Activated CD8-positive, alpha-beta memory T cell treated with anti-CD3 and anti-CD28 coated beads, Interleukin-2, amount 50 U/mL, for 4 hours (primary cell): ENCODE results near the gene CCNL1.

Experiments used
- DNase-seq: peaks from one replicate; pipeline ENCODE4 v3.0.0-alpha.2; 2020

The CCNL1 gene

DNA sequence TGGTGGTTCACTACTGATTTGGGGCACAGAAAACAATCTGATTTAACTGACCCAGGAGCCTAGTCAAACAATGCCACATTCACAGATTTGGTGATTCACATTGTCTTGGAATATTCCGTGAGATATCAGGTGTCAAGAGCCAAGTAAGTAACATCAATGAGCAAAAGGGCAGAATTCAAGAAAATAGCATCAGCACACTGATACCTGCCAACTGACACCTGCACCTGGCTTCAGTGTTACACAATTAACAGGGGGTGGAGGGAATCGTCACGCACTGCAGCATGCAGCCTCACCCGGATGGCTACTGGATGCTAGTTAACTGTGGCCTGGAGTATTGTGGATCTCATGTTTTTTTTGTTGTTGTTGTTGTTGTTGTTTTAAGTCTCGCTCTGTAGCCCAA lies 17.6 kb downstream of the CCNL1 start:
- no peak for DNase-seq

DNA sequence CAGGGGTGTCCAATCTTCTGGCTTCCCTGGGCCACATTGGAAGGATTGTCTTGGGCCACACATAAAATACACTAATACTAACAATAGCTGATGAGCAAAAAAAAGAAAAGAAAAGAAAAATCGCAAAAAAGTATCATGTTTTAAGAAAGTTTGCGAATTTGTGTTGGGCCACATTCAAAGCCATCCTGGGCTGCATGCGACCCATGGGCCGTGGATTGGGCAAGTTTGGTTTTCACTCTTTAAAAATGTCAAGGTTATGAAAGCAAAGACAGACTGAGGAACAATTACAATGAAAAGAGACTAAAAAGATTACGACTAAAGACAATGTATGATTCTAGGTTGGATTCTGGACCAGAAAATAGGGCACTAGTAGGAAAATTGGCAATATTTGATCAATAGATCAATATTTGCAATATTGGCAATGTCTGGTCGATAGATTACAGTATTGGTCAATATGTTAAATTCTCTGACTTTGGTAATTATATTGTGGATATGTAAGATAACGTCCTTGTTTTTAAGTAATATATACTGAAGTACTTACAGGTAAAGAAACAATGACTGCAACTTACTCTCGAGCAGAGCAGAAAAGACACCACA lies 19.9 kb downstream of the CCNL1 start:
- no peak for DNase-seq

DNA sequence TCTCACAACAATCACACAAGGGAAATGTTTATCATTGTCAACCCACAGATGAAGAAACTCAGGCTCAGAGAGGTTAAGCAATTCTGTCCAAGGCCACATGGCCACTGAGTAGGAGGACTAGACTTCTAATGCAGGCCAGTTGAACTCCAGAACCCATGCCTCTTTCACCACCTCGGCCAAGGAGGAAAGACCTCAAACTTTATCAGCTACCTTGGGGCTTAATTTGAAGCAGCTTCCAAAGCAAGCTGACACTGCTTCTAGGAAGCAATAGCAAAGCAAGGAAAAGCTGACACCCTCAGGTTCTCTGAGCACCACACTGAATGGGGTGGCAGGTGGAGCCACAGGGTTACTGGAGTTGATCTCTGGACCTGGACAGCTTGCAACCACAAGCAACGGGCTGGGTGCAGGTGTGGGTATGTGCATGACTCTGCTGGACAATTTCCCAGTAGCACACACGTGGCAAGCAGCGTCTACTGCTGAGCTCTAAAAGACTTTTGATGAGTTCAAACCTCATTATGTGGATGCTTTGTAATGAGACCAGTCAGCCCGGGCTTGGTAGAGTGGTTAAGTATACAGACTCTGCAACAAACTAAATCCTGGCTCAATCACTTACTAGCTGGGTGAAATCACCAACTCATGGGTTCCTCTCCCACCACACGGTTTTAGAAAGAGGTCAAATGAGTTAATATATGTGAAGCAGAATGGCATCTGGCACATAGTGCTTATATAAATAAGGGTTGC lies 23.1 kb downstream of the CCNL1 start:
- no peak for DNase-seq

DNA sequence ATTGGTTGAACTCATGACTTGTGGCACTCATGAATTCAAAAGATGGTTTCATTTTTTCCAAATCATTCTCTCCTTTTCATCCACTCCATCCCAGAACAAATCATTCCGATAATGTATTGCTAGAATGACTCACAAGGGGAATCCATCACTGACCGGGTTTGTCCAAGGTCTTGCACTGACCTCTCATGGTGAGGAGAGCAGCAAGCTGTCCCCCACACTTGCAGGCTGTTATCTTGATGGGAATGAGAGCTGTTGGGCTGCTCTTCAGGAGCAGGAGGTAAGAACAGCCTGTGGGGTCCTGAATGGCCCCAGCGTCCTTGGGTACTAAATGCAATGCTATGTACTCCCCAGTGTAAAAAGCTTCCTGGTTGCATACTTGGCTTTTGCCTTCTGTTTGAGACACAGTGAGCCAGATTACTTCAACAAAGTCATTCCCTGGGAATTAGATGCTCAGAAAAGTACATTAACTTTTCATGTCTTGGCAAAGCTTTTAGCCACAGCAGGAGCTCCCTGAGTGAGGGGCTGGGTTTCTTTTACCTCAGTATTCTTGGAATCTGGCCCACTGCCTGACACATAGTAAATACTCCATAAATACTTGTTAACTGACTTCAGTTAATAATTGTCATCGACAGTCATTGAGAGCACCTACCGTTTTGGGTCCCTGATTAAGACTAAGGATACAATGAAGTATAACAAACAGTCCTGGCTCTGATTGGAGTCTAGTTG lies 24.1 kb downstream of the CCNL1 start:
- no peak for DNase-seq

DNA sequence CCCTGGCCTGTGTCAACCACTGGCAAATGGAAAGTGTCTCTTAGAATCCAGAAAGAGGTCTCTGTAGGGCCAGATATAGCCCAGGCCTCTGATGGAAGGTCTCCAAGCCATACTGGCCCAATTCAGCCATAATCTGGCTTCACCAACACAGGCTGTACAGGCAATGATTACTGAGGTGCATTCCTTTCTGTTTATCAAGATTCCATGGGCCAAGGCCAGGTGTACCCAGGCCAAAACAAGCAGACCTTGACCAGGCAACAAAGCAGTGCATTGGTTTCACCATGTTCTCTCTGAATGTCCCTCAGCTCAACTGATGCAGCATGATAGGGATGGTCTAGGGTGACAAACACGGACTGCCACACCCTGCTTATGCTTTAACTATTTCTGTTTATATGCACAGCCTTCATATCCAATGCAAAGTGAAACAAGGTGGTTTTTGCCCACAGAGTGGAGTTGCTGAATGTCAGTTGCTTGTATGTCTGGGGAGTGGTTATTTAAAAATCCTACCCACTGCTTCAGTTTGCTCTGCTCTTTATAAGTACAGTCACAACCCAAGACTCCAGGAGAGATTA lies 25.2 kb downstream of the CCNL1 start:
- DNase-seq = no peak

DNA sequence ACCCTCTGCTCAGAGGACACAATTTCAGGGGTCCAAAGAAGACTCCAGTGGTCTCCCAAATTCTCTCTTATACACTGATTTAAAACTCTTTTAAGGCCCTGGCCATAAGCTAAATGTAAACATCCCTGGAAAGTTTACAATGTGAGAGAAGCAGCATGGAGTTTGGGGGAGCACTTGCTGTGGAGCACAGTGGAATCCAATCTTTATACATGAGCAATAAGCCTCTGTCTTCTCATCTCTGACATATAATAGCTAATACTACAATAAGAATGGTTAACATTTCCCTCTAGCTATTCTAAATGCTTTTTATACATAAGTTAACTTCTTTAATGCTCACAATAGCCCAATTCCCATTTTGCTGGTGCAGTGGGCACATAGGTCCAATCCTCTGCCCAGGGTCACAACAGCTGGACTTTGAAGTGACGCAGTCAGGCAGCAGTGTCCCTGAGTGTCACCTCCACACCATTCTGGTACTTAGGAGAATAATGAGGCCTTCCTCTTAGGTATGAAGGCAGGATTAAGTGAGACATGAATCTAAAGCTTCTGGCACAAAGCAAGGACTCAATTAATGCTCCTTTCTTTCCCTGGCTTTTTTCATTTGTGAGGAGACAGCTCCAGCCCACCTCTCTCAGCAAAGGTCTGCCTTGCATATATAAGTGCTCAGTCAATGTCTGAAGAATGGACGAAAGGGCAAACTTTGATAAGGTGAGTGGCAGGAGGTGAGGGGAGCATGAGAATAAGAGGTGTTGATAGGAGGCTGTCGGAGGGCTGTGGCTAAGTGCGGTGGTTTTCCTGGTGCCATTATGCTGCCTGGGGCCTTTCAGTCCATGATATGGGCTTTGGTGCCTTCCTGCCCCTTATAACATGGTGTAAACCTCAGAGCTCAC lies 26.3 kb downstream of the CCNL1 start:
- no peak for DNase-seq

DNA sequence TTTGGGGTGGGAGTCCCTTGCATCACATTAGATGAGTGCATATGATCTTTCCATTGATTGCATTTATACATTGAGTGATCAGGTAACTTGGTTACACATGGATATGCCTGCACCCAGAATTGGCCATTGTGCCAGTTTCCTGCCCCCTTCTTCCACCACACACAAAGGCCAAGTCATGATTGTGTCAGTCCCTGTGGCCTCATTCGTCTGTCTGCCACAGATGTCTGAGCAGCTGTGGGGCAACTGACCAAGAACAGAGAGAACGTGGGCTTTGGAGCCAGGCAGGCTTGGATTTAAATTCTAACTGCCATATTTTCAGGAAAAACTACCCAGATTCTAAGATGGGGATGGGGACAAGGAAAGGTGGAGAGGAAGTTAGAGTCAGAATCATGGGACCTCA lies 27.0 kb downstream of the CCNL1 start:
- no peak for DNase-seq

DNA sequence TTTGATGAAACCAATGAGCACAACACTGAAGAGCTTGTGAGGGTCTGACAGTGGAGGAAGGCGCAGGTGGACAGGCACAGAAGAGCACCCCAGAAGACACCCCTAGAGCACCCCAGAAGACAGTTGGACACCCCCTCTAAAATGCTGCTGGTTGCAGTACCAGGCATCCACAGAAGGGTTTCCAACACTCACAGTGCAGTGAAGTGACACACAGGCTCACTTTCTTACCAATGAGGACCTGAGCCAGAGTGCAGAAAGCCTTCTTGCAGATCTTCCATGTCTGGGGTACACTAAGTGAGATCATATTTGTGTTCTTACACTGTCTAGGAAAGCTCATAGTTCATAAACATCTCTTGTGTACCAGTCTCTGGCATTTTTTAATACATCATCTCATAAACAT lies 27.6 kb downstream of the CCNL1 start:
- DNase-seq = no peak

DNA sequence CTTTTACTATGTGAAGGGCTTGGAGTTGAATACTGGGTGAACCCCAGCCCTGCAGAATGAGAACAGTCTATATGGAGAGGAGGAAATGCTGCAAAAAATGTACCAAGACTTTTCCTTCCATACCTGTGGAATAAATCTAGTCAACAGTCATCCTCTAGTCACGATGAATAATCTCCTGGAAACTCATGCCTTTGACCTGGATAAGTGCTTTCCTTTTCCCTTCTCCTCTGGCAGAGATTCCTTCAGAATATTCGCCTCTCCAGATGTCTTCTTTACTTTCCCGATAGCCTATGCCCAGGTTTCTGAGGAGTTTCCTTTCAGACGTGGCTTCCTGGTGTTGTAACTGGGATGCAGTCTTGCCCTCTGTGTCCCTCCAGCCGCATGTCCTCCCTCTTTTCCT lies 28.1 kb downstream of the CCNL1 start:
- no peak for DNase-seq

DNA sequence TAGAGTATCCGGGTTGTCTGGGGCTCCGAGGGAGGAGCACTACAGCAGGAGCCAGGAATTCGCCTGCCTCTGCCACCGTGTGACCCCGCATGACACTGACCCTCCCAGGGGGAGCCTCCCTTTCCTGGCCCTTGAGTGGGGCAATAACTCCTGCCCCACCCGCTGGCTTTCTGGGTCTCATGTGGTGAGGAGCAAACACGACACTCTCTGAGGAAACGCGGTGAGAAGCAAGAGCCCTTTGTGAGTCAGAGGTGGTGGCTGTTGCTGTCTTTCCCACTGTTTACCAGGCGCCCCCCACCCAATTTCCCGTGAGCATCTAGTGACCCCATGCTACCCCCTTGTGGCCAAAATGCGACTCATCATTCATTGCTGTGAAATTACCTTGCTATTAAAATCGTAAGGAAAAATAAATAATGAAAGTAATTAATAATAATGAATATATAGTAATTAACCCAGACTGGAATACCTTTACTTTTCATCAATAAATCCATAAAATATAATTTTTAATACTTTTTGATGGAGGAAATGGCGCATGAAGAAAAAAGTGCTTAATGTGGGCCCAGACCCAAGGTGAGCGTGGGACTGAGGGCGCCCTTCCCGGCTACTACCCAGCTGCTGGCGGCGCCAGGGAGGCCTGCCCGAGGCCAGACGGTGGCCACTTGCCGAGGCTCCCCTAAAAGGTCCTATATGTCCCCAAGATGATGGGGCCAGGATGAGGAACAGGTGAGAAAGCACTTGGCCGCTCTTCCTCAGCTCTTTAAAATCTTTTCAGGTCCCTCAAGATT lies 29.3 kb downstream of the CCNL1 start:
- peak; percentile 79 for DNase-seq

DNA sequence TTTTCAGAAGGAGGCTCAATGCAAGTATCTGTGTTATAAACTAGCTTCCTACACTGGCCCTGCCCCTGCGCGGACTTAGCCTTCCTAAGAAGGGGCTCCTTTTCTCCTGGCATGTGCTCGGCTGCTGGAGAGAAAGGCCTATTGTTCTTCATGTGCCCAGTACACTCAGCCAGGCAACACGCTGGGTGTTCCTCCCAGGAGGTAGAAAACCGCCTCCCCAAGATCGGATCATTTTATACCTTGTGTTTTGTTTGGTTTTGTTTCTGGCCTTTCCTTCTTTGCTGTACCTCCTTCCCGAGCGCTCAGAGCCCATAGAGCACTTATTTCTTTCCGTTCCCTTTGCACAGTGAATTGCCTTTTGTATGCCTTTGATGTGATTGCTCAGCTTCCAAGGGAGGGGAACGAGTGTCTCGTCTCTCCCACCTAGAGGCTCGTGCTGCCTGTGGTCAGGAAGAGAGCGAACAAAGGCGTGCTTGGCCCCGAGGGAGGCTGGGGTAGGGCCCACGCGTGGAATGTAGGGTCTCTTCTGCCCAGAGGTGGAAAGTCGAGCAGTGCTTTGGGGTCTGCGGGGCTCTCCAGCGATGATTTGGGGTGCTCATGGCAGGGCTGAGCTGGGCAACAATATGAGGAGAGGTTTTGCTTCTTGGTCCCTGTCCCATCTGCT lies 30.0 kb downstream of the CCNL1 start:
- peak; percentile 38 for DNase-seq

DNA sequence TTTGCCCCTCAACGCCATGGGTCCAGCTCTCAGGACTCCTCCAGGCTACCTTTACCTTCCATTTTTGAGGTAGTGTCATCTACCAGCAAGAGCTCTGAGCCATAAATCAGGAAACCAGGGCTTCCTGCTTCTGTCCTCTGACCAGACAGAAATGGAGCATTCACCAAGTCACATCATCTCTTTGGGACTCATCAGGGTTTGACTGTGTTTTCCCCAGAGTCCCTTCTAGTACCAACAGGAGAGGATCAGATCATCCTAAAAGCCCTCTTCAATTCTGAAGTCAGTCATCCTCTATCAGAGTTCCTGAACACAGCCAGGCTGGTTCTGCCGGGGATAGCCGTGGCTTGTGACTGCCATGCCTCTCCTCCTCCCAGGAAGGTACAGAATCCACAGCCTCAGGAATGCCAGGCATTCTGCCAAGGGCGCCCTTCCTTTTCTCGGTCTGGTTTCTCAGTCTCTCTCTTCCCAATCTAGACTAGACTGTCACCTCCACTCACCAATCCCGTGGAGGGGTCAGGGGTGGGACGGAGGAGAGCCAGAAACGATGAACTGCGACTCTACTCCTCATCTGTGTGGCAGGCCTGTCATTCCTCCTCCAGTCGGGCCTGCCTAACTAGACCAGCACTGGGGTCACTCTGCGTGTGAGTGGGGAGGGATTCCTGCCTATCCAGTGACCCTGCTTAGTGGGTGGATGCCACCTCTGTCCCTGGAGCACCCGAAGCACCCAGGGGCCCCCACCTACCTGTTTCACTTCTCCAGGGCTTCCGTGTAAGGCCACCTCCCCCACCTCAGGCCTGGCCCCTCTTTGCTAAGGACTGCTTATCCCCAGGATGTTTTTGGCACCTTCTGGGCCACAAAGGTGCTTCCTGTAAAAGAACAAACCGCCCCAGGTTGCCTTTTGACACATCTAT lies 30.9 kb downstream of the CCNL1 start:
- DNase-seq = peak; percentile 20

DNA sequence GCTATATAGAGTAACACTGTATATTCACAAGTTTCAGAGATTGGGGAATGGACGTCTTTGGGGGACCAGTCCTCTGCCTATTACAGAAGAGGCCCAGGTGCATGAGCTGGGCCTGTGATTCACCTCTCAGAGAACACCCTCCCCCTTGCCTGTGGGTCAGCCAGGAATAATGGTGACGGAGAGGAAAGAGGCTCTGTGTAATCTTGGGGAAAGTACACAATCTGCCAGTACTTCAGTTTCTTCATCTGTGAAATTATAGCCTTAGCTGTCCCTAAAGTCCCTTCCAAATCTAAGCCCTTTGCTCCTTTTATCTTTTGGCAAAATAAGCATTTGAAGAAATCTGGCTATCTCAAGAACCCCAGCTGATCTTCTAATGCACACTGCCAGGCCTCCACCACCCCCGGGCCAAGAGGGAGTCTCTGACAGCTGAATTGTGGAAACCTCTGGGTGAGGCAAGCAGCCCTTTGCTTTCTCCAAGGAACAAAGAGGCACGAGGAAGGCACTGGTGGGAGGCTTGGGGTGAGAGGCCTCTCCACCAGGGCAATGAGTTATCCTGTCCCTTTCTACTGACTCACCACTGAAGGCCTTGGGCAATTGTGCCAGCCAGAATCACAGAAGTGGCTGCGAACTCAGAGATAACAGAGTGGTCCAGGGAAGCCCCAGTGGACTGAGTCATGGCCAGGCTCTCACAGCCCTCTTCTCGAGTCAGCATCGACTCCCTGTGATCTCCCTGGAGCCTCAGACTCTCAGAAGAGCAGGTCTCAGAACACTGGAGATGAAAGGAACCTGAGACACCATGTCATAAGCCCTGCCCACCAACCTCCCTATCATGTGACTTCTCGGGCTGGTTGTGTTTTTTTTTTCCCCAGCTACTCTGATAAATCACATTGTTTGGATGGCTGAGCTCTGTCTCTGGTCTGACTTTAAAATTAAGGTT lies 31.8 kb downstream of the CCNL1 start:
- DNase-seq = peak; percentile 65

DNA sequence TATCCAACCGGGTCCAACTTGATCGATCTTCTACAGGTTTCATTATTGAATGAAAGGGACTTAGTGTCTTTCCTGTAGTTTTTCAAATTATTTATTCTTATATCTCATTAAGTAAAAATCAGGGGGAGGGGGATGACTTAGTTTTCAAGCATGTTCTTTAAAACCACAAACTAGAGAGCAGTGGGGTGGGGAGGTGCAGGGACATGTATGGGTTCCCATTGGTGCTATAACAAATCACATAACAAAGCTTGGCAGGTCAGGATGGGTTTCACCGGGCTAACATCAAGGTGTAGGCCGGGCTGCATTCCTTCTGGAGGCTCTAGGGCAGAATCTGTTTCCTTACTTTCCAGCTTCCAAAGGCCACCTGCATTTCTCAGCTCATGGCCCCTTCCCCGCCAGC lies 32.7 kb downstream of the CCNL1 start:
- no peak for DNase-seq

DNA sequence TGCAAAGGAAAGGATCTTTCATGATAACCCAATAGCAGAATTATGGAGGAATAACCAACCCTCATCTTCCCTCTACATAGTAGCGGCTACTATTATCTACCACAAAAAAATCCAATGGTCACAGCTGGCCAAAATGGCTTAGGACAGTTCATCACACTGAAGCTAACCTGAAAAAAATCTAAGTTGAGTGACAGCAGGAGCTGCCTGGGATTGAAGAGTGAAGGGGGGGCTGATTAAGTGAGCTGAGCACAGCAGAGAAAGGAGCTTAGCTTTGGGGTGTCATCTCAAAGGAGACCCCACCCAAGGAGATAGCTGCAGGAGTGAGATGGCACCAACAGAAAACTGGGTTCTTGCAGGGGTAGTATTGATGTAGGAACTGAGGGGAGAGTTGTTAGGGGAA lies 33.6 kb downstream of the CCNL1 start:
- no peak for DNase-seq

DNA sequence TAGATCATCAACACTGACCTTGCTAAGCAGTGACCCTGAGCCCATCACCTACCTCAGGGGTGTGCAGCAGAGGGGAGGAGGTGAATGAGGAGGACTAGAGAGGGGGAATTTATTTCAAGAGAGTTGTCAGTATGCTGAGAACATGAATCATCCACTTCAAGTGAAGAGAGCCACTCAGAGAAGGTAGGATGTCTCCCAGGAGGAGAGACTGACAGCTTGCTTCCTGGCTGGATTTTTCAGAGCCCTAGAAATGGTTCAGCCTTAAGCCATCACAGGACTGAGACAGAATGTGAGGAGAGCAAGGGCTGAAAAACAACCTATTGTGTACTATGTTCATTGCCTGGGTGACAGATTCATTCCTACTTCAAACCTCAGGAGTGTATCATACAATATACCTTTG lies 34.8 kb downstream of the CCNL1 start:
- DNase-seq = no peak

DNA sequence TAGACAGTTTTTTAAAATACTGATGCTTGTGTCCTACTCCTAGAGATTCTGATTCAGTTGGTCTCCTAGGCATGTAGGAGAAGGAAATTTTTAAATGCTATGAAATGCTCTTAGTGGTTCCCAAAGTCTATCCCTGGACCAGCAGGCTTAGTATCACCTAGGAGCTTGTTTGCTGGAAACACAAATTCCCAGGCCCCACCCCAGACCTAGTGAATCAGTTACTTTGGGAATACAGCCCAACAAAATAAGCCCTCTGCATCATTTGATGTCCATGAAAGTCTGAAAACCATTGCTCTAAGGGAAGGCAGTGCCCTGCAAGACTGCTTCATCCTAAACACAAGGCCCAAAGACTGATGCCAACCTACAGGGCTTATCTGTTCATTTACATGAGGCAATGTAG lies 36.3 kb downstream of the CCNL1 start:
- DNase-seq = no peak

DNA sequence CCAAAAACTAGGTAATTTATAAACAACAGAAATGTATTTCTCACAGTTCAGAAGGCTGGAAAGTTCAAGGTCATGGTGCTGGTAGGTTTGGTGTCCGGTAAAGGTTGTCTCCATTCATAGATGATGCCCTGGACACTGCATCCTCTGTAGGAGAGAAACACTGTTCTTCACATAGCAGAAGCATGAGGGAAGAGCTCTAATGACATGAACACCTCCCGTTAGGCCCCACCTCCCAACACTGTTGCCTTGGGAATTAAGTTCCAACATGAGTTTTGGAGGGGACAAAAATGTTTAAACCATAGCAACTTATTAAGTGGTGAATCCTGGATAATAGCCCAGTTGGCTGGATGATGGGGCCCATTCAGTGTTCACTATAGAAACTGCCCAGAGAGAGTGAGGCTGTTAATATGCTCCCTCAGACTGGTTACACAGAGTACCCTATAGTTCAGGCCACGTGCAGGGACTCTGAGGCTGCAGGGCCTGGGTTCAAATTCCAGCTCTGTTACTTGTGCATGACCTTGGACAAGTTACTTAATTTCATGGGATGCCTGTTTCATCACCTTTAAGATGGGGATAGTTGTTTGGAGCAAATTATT lies 37.0 kb downstream of the CCNL1 start:
- DNase-seq = no peak

DNA sequence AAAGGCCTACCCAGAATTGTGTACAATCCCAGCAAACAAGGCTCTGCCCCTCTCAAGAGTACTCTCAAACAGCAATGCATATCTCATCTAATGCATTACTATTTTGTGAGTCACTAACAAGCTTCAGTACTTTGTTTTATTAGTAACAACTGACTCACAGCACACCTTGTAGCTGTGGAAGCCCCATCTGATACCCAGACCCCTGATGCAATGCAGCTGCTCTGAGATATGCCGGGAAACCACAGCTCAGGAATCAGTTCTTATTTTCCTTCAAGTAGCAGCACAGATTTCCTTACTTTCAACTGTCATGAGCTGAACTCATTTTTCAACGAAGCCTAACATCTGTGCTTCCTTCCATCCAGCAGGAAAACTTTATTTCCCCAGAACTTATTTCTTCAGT lies 37.8 kb downstream of the CCNL1 start:
- no peak for DNase-seq
